Sigmoid colon (tissue), 7 donors: ENCODE data around the gene VSIG10L. TPM values are rescaled to one million over a fixed set of nuclear protein-coding genes. Genes with fewer than 3 reads are reported as not detected.

Source experiments
- DNase-seq: peaks from one replicate; pipeline ENCODE4 v3.0.0-alpha.2; 2019
- H3K27ac ChIP-seq, 4 donors: fragments of 200-600 bp; sonication (generic); one replicate each; pipeline ENCODE4 v1.5.1; 2016 to 2019; ENCODE audit warnings: mild to moderate bottlenecking in 1 of 4
- H3K27me3 ChIP-seq, 3 donors: fragments of 200-600 bp; sonication (generic); one replicate each; pipeline ENCODE4 v1.5.1; 2019; ENCODE audit warnings: mild to moderate bottlenecking in 1 of 3
- H3K36me3 ChIP-seq, 4 donors: fragments of 200-600 bp; sonication (generic); one replicate each; pipeline ENCODE4 v1.5.1; 2016 to 2019
- H3K4me1 ChIP-seq, 4 donors: fragments of 200-600 bp; sonication (generic); one replicate each; pipeline ENCODE4 v1.5.1; 2017 to 2019
- H3K4me3 ChIP-seq, 4 donors: fragments of 200-600 bp; sonication (generic); one replicate each; pipeline ENCODE4 v1.5.1; 2017 to 2019; ENCODE audit warnings: mild to moderate bottlenecking in 2 of 4, moderate library complexity in 1 of 4
- H3K9me3 ChIP-seq, 4 donors: fragments of 200-600 bp in 3 of 4; sonication (generic) in 3 of 4; one replicate each; pipeline versions ENCODE4 v1.5.1 to v1.6.1; 2013 to 2019
- CTCF ChIP-seq, 4 experiments: fragments of 450-650 bp in 3 of 4; fragments of 200-600 bp in 1 of 4; IDR thresholded peaks; one replicate each; pipeline ENCODE4 v1.5.1; 2016 to 2019; ENCODE audit warnings: antibody characterized with exemption in 4 of 4, mild to moderate bottlenecking in 3 of 4, moderate library complexity in 2 of 4
- EP300 ChIP-seq, 4 donors: sonication (generic); formaldehyde crosslinking; IDR thresholded peaks; one replicate each; pipeline ENCODE4 v1.6.1; 2017; ENCODE audit warnings: antibody characterized with exemption in 4 of 4
- POLR2A ChIP-seq, 2 donors: fragments of 450-650 bp; IDR thresholded peaks; one replicate each; pipeline ENCODE4 v1.6.1; 2016; ENCODE audit warnings: antibody characterized with exemption in 2 of 2, mild to moderate bottlenecking in 2 of 2, moderate library complexity in 2 of 2
- POLR2AphosphoS5 ChIP-seq, 4 donors: sonication (generic); formaldehyde crosslinking; IDR thresholded peaks; one replicate each; pipeline ENCODE4 v1.6.1; 2017; ENCODE audit warnings: antibody characterized with exemption in 4 of 4
- WGBS, 2 donors: extraction: QIAGEN DNeasy Blood & Tissue Kit; methylation state at CpG; one replicate each; pipeline ENCODE4 v1.1.7; 2013; 5-methylcytosine and 5-hydroxymethylcytosine counted together
- intact Hi-C: fragments of 100-400 bp; cut with DNase I; formaldehyde crosslinking; loops from one replicate; pipeline ENCODE4 v1.15.1; 2023
- polyA plus RNA-seq, 3 donors: library from polyadenylated mRNA; stranded (reverse); fragments of 200-250 nt; gene quantifications; one replicate each; pipeline ENCODE4 v1.2.3, GENCODE V29; 2013
- total RNA-seq, 4 donors: library from RNA; depleted of rRNA; stranded (reverse); fragments of >200 nt; gene quantifications; one replicate each; pipeline ENCODE4 v1.1.0, GENCODE V29; 2016
- donor health status: healthy with polysubstance abuse.
- donor health status: Bipolar disorder and iron deficiency.
- donor health status: healthy.

VSIG10L gene
- total and polyA plus RNA-seq, 7 donors = 0.55 to 2.1 (median 1.2) TPM

GRCh38 chr19:51316688-51317087 lies 25.3 kb downstream of the VSIG10L start:
- intact Hi-C loops = no loop called here
- 54 to 78% methylated on average over 8 of the region's 8 CpGs for WGBS, 2 donors
- Histone ChIP-seq H3K36me3 (no peaks in the 10 kb centered on the region), H3K27me3 (peaks cover 6 to 57% (median 7%) of the 10 kb centered on the region in 3 donors), H3K4me3 (no peak overlapping the region), H3K27ac (no peak overlapping the region), H3K4me1 (no peaks in the 10 kb centered on the region), H3K9me3 (peaks cover 0 to 3% (median 0%) of the 10 kb centered on the region in 4 donors)
- no peak for TF ChIP-seq POLR2AphosphoS5 (IDR thresholded peaks at IDR 0.05)
- no peak for TF ChIP-seq CTCF (IDR thresholded peaks at IDR 0.05)
- no peak for TF ChIP-seq POLR2A (IDR thresholded peaks at IDR 0.05)
- TF ChIP-seq EP300 (IDR thresholded peaks at IDR 0.05) = no peak
- DNase-seq = no peak

- Histone ChIP-seq H3K4me3 (no peak within 1 kb of the TSS), H3K4me1 (no peaks in the 10 kb centered on the region), H3K27me3 (peaks cover 17 to 79% (median 42%) of the 10 kb centered on the region in 3 donors), H3K27ac (no peak within 1 kb of the TSS), H3K9me3 (peaks cover 0 to 10% (median 7%) of the 10 kb centered on the region in 4 donors), H3K36me3 (no peaks in the 10 kb centered on the region)
- whole genome bisulfite sequencing, 2 donors = 6 to 11% methylated on average over 62 of the region's 76 CpGs
- DNase-seq = no peak
- TF ChIP-seq EP300 (IDR thresholded peaks at IDR 0.05) = no peak
- TF ChIP-seq POLR2A (IDR thresholded peaks at IDR 0.05) = no peak
- TF ChIP-seq POLR2AphosphoS5 (IDR thresholded peaks at IDR 0.05) = no peak
- TF ChIP-seq CTCF (IDR thresholded peaks at IDR 0.05) = no peak
- intact Hi-C loops = no loop called here
Measured at GRCh38 chr19:51311351-51312257, 30.3 kb downstream of the VSIG10L start, which contains the start of gene IGLON5. TSS of gene IGLON5 (plus strand) at chr19:51311644. CDS start at chr19:51311848, 204 bp downstream.

- Histone ChIP-seq H3K36me3 (no peaks in the 10 kb centered on the region), H3K27ac (no peak overlapping the region), H3K27me3 (peaks cover 10 to 44% (median 27%) of the 10 kb centered on the region in 3 donors), H3K9me3 (peaks cover 0 to 19% (median 12%) of the 10 kb centered on the region in 4 donors), H3K4me1 (no peaks in the 10 kb centered on the region), H3K4me3 (no peak overlapping the region)
- WGBS, 2 donors = 85 to 90% methylated on average over 3 of the region's 3 CpGs
- intact Hi-C loops = no loop called here
- no peak for DNase-seq
- TF ChIP-seq POLR2AphosphoS5 (IDR thresholded peaks at IDR 0.05) = no peak
- TF ChIP-seq CTCF (IDR thresholded peaks at IDR 0.05) = no peak
Measured at GRCh38 chr19:51305479-51305878, 36.5 kb downstream of the VSIG10L start.

- H3K4me1 ChIP-seq = no peaks in the 10 kb centered on the region
- no peak for DNase-seq
- H3K36me3 ChIP-seq = no peaks in the 10 kb centered on the region
- H3K27me3 ChIP-seq = peaks cover 0 to 8% (median 0%) of the 10 kb centered on the region in 3 donors
- TF ChIP-seq CTCF (IDR thresholded peaks at IDR 0.05) = no peak
- TF ChIP-seq POLR2AphosphoS5 (IDR thresholded peaks at IDR 0.05) = no peak
- no peak for TF ChIP-seq EP300 (IDR thresholded peaks at IDR 0.05)
- H3K4me3 ChIP-seq = no peak overlapping the region
- intact Hi-C loops = no loop called here
- no peak overlapping the region for H3K27ac ChIP-seq
- WGBS, 2 donors = 66 to 80% methylated on average over 7 of the region's 7 CpGs
- peaks cover 0 to 13% (median 6%) of the 10 kb centered on the region in 4 donors for H3K9me3 ChIP-seq
Measured at GRCh38 chr19:51301266-51301665, 40.7 kb downstream of the VSIG10L start.
